Calu3 (cell line): ENCODE measurements around the gene CCDC70. TPM values are rescaled to one million over a fixed set of nuclear protein-coding genes. Genes with fewer than 3 reads are reported as not detected.

ENCODE experiments used
- BruUV-seq: library from RNA; stranded (reverse); fragments of 400-500 nt; replicated peaks from 2 replicates; lab custom pipeline; 2021; lab: Mats Ljungman, UMichigan
- CTCF ChIA-PET: fragments of 300-600 bp; sonication (Branson Sonifier 250); formaldehyde crosslinking; loops from one replicate; lab custom pipeline; 2022; ENCODE audit warnings: antibody characterized with exemption; lab: Charles Lee
- DNase-seq: peaks from one replicate; pipeline ENCODE4 v3.0.0; 2022
- H3K27ac Mint-ChIP-seq: one replicate; pipeline ENCODE4 v1.8.0; 2022; ENCODE audit warnings: mixed read lengths; ENCODE audit not compliant: unreplicated experiment
- H3K27me3 Mint-ChIP-seq: one replicate; pipeline ENCODE4 v1.8.0; 2022; ENCODE audit warnings: mixed read lengths; ENCODE audit not compliant: unreplicated experiment
- H3K36me3 Mint-ChIP-seq: one replicate; pipeline ENCODE4 v1.8.0; 2022; ENCODE audit warnings: mild to moderate bottlenecking, moderate library complexity, mixed read lengths; ENCODE audit not compliant: insufficient read depth, unreplicated experiment
- H3K4me1 Mint-ChIP-seq: one replicate; pipeline ENCODE4 v1.8.0; 2022; ENCODE audit warnings: mild to moderate bottlenecking, low read depth, mixed read lengths; ENCODE audit not compliant: unreplicated experiment
- H3K4me3 Mint-ChIP-seq: one replicate; pipeline ENCODE4 v1.8.0; 2022; ENCODE audit warnings: mild to moderate bottlenecking, low read depth, moderate library complexity, mixed read lengths; ENCODE audit not compliant: unreplicated experiment
- H3K9me3 Mint-ChIP-seq: one replicate; pipeline ENCODE4 v1.8.0; 2022; ENCODE audit warnings: low read depth, mixed read lengths; ENCODE audit not compliant: unreplicated experiment
- CTCF ChIP-seq: fragments of 200-600 bp; IDR thresholded peaks from one replicate; pipeline ENCODE4 v1.8.0; 2022; ENCODE audit warnings: antibody characterized with exemption; ENCODE audit not compliant: unreplicated experiment
- intact Hi-C: fragments of 100-400 bp; cut with micrococcal nuclease; formaldehyde crosslinking; loops from one replicate; pipeline ENCODE4 v1.10.0; 2022; ENCODE audit not compliant: unreplicated experiment
- total RNA-seq: library from RNA; stranded (reverse); gene quantifications from 2 replicates; pipeline ENCODE4 v1.2.3, GENCODE V29; 2022

Gene CCDC70
- total RNA-seq, 1 experiment from 2014 or later, result not detected

- DNase-seq, result no peak
- intact Hi-C loops, result no loop called here
- Mint-ChIP-seq H3K27ac (no peak overlapping the region), H3K4me1 (no peaks in the 10 kb centered on the region), H3K9me3 (no peaks in the 10 kb centered on the region), H3K4me3 (no peak overlapping the region), H3K27me3 (peaks cover 12% of the 10 kb centered on the region), H3K36me3 (peaks cover 3% of the 10 kb centered on the region)
- BruUV-seq, result no TSS peak
- CTCF ChIA-PET, result no interaction called here
- TF ChIP-seq CTCF, result no peak
Measured at GRCh38 chr13:51900471-51900870, 38.7 kb downstream of the CCDC70 start.

DNA sequence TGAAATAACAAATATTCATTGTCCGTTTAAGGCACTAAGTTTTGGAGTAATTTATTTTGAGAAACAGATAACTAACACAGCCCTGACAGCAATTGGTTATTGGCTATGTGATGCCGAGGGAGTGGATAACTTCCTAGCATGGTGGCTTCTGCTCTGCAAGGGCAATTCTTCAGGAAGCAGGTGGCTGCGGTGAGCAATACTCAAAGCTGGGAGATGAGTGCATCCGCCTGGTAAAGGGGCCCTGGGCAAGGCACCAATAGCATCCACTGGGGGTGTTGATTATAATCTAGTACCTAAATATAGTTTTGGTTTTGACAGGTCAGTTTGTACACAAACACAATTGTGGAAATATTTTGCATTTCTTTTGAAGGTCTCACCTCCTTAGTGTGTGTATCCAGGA lies 41.0 kb downstream of the CCDC70 start:
- Mint-ChIP-seq H3K27me3 (peaks cover 12% of the 10 kb centered on the region), H3K4me3 (no peak overlapping the region), H3K4me1 (no peaks in the 10 kb centered on the region), H3K9me3 (no peaks in the 10 kb centered on the region), H3K27ac (no peak overlapping the region), H3K36me3 (peaks cover 3% of the 10 kb centered on the region)
- CTCF ChIA-PET, result no interaction called here
- DNase-seq, result no peak
- TF ChIP-seq CTCF, result no peak
- intact Hi-C loops, result no loop called here
- no TSS peak for BruUV-seq

DNA sequence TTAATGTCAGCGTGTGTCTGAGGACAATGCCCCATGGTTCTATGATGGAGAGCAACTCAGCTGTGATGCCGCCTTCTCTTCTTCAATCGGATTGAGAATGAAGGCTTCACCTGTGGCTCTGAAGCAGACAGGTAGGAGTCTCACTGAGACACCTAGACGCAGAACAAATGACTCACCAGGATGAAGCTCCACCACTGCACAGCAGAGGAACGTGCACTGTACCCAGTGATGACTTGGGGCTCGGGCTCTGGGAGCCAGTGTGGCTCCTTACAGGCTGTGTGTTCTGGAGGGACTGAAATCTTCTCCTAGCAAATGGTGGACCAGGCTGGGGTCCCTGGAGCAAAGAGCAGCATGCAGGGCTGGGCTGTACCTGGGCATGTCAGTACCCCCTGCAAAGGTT lies 44.0 kb downstream of the CCDC70 start:
- no TSS peak for BruUV-seq

GRCh38 chr13:51906581-51906980 lies 44.8 kb downstream of the CCDC70 start:
- H3K27ac Mint-ChIP-seq, result no peak overlapping the region
- peak; percentile 1 for DNase-seq
- no TSS peak for BruUV-seq
- H3K36me3 Mint-ChIP-seq, result no peaks in the 10 kb centered on the region
- no peaks in the 10 kb centered on the region for H3K9me3 Mint-ChIP-seq
- H3K4me3 Mint-ChIP-seq, result no peak overlapping the region
- H3K4me1 Mint-ChIP-seq, result no peaks in the 10 kb centered on the region
- TF ChIP-seq CTCF, result no peak
- peaks cover 4% of the 10 kb centered on the region for H3K27me3 Mint-ChIP-seq
- CTCF ChIA-PET, result no interaction called here
- intact Hi-C loops, result no loop called here

More for the DNA sequence above, 44.0 kb downstream of the CCDC70 start:
- H3K36me3 Mint-ChIP-seq, result no peaks in the 10 kb centered on the region
- peaks cover 6% of the 10 kb centered on the region for H3K27me3 Mint-ChIP-seq
- no peak overlapping the region for H3K4me3 Mint-ChIP-seq
- CTCF ChIA-PET, result no interaction called here
- no peaks in the 10 kb centered on the region for H3K9me3 Mint-ChIP-seq
- intact Hi-C loops, result no loop called here
- TF ChIP-seq CTCF, result no peak
- H3K4me1 Mint-ChIP-seq, result no peaks in the 10 kb centered on the region
- H3K27ac Mint-ChIP-seq, result no peak overlapping the region
- DNase-seq, result no peak
